GM10266 (cell line): Measurements from ENCODE around the gene SERBP1.
"Not testable (repeated sequence)": the region's sequence is repeated elsewhere in the genome, so short reads cannot be mapped to it uniquely, and the experiment has no call there.

Experiments used
- DNase-seq: peaks from one replicate; pipeline ENCODE4 v3.0.0; 2012; ENCODE audit errors: extremely low spot score
- CTCF ChIP-seq: IDR thresholded peaks from 2 replicates; pipeline ENCODE4 v1.5.1; 2012; ENCODE audit warnings: mild to moderate bottlenecking, low read depth; ENCODE audit not compliant: control insufficient read depth, insufficient read depth; ENCODE audit errors: missing control alignments

Gene SERBP1

GRCh38 chr1:67459068-67459467, 28.9 kb upstream of the SERBP1 start:
- DNase-seq: no peak
- no peak for TF ChIP-seq CTCF

GRCh38 chr1:67458663-67459062, 28.5 kb upstream of the SERBP1 start:
- DNase-seq: no peak
- no peak for TF ChIP-seq CTCF

- TF ChIP-seq CTCF: no peak
- no peak for DNase-seq
Observed at GRCh38 chr1:67457247-67457646, 27.0 kb upstream of the SERBP1 start.

- no peak for DNase-seq
- no peak for TF ChIP-seq CTCF
Observed at GRCh38 chr1:67451815-67452214, 21.6 kb upstream of the SERBP1 start.

- no peak for DNase-seq
- no peak for TF ChIP-seq CTCF
Observed at GRCh38 chr1:67451356-67451755, 21.2 kb upstream of the SERBP1 start.

- DNase-seq: no peak
- no peak for TF ChIP-seq CTCF
Observed at GRCh38 chr1:67446893-67447292, 16.7 kb upstream of the SERBP1 start.

- DNase-seq: not testable (repeated sequence)
Observed at GRCh38 chr1:67446014-67446413, 15.8 kb upstream of the SERBP1 start.

GRCh38 chr1:67441739-67442281, 11.6 kb upstream of the SERBP1 start:
- no peak for DNase-seq
- TF ChIP-seq CTCF: no peak
